NB4 (cell line): Measurements from ENCODE around the gene SCAMP5.

Source experiments
- POLR2A ChIP-seq: IDR thresholded peaks from 2 replicates; pipeline ENCODE4 v1.6.1; 2011; ENCODE audit warnings: mild to moderate bottlenecking; ENCODE audit not compliant: insufficient read length; ENCODE audit errors: extremely low read depth
- TF ChIP-seq, protein P1 (sequence below): IDR thresholded peaks from one replicate; pipeline ENCODE4 v1.5.1; 2012; ENCODE audit warnings: low read depth, low read length

DNA sequence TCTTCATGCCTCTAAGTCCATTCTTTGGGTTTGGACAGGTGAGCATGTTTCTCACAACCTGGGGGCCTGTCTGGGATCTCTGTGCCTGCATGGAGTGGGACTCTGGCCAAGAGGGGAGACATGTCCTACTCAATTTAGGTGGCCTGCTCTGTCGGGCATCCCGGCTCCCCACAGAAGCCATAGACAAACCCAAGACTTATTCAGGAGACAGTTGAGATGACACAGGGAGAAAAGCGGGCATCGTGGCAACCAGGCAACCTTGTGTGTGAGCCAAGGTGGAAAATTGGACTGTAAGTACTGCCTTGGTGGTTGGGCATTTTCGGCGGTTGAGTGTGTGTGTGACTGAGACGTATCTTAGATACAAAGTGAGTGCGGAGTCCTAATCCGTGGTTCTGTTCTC is 68.5 kb downstream of the SCAMP5 start:
- TF ChIP-seq POLR2A: no peak
- TF ChIP-seq, protein P1, sequence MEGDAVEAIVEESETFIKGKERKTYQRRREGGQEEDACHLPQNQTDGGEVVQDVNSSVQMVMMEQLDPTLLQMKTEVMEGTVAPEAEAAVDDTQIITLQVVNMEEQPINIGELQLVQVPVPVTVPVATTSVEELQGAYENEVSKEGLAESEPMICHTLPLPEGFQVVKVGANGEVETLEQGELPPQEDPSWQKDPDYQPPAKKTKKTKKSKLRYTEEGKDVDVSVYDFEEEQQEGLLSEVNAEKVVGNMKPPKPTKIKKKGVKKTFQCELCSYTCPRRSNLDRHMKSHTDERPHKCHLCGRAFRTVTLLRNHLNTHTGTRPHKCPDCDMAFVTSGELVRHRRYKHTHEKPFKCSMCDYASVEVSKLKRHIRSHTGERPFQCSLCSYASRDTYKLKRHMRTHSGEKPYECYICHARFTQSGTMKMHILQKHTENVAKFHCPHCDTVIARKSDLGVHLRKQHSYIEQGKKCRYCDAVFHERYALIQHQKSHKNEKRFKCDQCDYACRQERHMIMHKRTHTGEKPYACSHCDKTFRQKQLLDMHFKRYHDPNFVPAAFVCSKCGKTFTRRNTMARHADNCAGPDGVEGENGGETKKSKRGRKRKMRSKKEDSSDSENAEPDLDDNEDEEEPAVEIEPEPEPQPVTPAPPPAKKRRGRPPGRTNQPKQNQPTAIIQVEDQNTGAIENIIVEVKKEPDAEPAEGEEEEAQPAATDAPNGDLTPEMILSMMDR: no peak
